GM21786 (cell line): ENCODE data around the gene RCAN2.

Experiments used
- ATAC-seq: cut with Tn5 transposase; IDR thresholded peaks from one replicate; pipeline ENCODE4 v1.9.1; 2021; ENCODE audit not compliant: unreplicated experiment

RCAN2 gene

GRCh38 chr6:46491201-46491627 is at the start of gene RCAN2:
Gene RCAN2, minus strand, starts transcription at chr6:46491449.
- ATAC-seq = peak; percentile 57

GRCh38 chr6:46539866-46540265 is 48.6 kb upstream of the RCAN2 start:
- no peak for ATAC-seq

GRCh38 chr6:46538800-46539480 is 47.7 kb upstream of the RCAN2 start:
- no peak for ATAC-seq

GRCh38 chr6:46530896-46531295 is 39.6 kb upstream of the RCAN2 start:
- no peak for ATAC-seq

GRCh38 chr6:46528961-46529750 is 37.9 kb upstream of the RCAN2 start:
- ATAC-seq = no peak

GRCh38 chr6:46526607-46527006 is 35.4 kb upstream of the RCAN2 start:
- ATAC-seq = no peak

GRCh38 chr6:46525583-46525982 is 34.3 kb upstream of the RCAN2 start:
- no peak for ATAC-seq

- ATAC-seq = no peak
Observed at GRCh38 chr6:46521464-46521971, 30.3 kb upstream of the RCAN2 start.

- ATAC-seq = no peak
Observed at GRCh38 chr6:46517202-46517601, 26.0 kb upstream of the RCAN2 start.

GRCh38 chr6:46513533-46513932 is 22.3 kb upstream of the RCAN2 start:
- no peak for ATAC-seq

GRCh38 chr6:46511320-46511719 is 20.1 kb upstream of the RCAN2 start:
- ATAC-seq = no peak

- ATAC-seq = no peak
Observed at GRCh38 chr6:46510651-46511050, 19.4 kb upstream of the RCAN2 start.

- ATAC-seq = no peak
Observed at GRCh38 chr6:46509981-46510510, 18.8 kb upstream of the RCAN2 start.

GRCh38 chr6:46509063-46509462 is 17.8 kb upstream of the RCAN2 start:
- ATAC-seq = no peak

- no peak for ATAC-seq
Observed at GRCh38 chr6:46507426-46507825, 16.2 kb upstream of the RCAN2 start.

GRCh38 chr6:46505693-46506512 is 14.7 kb upstream of the RCAN2 start:
- ATAC-seq = no peak

GRCh38 chr6:46504242-46504641 is 13.0 kb upstream of the RCAN2 start:
- ATAC-seq = no peak

GRCh38 chr6:46502486-46503119 is 11.4 kb upstream of the RCAN2 start:
- ATAC-seq = no peak

- no peak for ATAC-seq
Observed at GRCh38 chr6:46501136-46502089, 10.2 kb upstream of the RCAN2 start.

GRCh38 chr6:46500382-46500781 is 9.1 kb upstream of the RCAN2 start:
- ATAC-seq = no peak
